NCI-H187 (cell line): ENCODE data around the gene DONSON.
"Not testable (repeated sequence)": the region's sequence is repeated elsewhere in the genome, so short reads cannot be mapped to it uniquely, and the experiment has no call there.

Source experiments
- DNase-seq, 2 experiments: peaks; one replicate each; lab custom pipeline; 2025; lab: John Stamatoyannopoulos, UW

Gene DONSON

GRCh38 chr21:33588485-33589335 lies at the start of gene DONSON:
TSS of gene DONSON (minus strand) at chr21:33588684. CDS start at chr21:33588641, 43 bp downstream.
- peak; percentile 85 to 88 for DNase-seq

- no peak for DNase-seq
Observed at GRCh38 chr21:33634254-33634653, 45.8 kb upstream of the DONSON start.

GRCh38 chr21:33626151-33626550 lies 37.7 kb upstream of the DONSON start:
- not testable (repeated sequence) for DNase-seq

GRCh38 chr21:33622253-33622652 lies 33.8 kb upstream of the DONSON start:
- DNase-seq = no peak

GRCh38 chr21:33619726-33620125 lies 31.2 kb upstream of the DONSON start:
- DNase-seq = no peak

- DNase-seq = no peak
Observed at GRCh38 chr21:33618407-33618806, 29.9 kb upstream of the DONSON start.

- DNase-seq = not testable (repeated sequence)
Observed at GRCh38 chr21:33617565-33617964, 29.1 kb upstream of the DONSON start.

GRCh38 chr21:33611006-33611744 lies 22.7 kb upstream of the DONSON start:
- DNase-seq = no peak

GRCh38 chr21:33608559-33608958 lies 20.1 kb upstream of the DONSON start:
- DNase-seq = no peak

- no peak for DNase-seq
Observed at GRCh38 chr21:33598051-33598450, 9.6 kb upstream of the DONSON start.

GRCh38 chr21:33587792-33588484 lies 546 bp downstream of the DONSON start:
- DNase-seq = no peak

GRCh38 chr21:33586927-33587326 lies 1.6 kb downstream of the DONSON start:
- DNase-seq = no peak

- DNase-seq = no peak
Observed at GRCh38 chr21:33584455-33584854, 4.0 kb downstream of the DONSON start.

GRCh38 chr21:33578959-33579542 lies 9.4 kb downstream of the DONSON start:
- no peak for DNase-seq

- no peak for DNase-seq
Observed at GRCh38 chr21:33578214-33578613, 10.3 kb downstream of the DONSON start.

- not testable (repeated sequence) for DNase-seq
Observed at GRCh38 chr21:33576741-33577141, 11.7 kb downstream of the DONSON start.

GRCh38 chr21:33572350-33572749 lies 16.1 kb downstream of the DONSON start:
- no peak for DNase-seq

GRCh38 chr21:33569991-33570390 lies 18.5 kb downstream of the DONSON start:
- no peak for DNase-seq

- DNase-seq = no peak
Observed at GRCh38 chr21:33568448-33568847, 20.0 kb downstream of the DONSON start.

GRCh38 chr21:33567914-33568313 lies 20.6 kb downstream of the DONSON start:
- no peak for DNase-seq

GRCh38 chr21:33566514-33566913 lies 22.0 kb downstream of the DONSON start:
- no peak for DNase-seq

- DNase-seq = no peak
Observed at GRCh38 chr21:33562389-33562788, 26.1 kb downstream of the DONSON start.
